Activated naive CD4-positive, alpha-beta T cell treated with anti-CD3 and anti-CD28 coated beads, Interleukin-2, amount 50 U/mL, for 72 hours (primary cell): ENCODE measurements around the gene BBS9. TPM values are rescaled to one million over a fixed set of nuclear protein-coding genes. Genes with fewer than 3 reads are reported as not detected.

Experiments
- ATAC-seq, 2 donors: fragments of 150-1000 bp; cut with Tn5 transposase; 2 replicates each; pipeline ENCODE4 v1.10.0; 2021; ENCODE audit warnings: mild to moderate bottlenecking in 2 of 2, moderate library complexity in 2 of 2
- DNase-seq, 2 donors: peaks; one replicate each; pipeline ENCODE4 v3.0.0; 2021 to 2022; ENCODE audit warnings: low spot score in 2 of 2
- H3K27ac Mint-ChIP-seq, 2 donors: one replicate each; pipeline ENCODE4 v1.8.0; 2022; ENCODE audit warnings: mild to moderate bottlenecking in 2 of 2, mixed read lengths in 2 of 2
- H3K36me3 Mint-ChIP-seq, 2 donors: one replicate each; pipeline ENCODE4 v1.8.0; 2022; ENCODE audit warnings: mixed read lengths in 2 of 2
- H3K9me3 Mint-ChIP-seq, 2 donors: one replicate each; pipeline ENCODE4 v1.8.0; 2022; ENCODE audit warnings: mixed read lengths in 2 of 2
- total RNA-seq, 2 donors: library from RNA; stranded (reverse); gene quantifications; one replicate each; pipeline ENCODE4 v1.2.3, GENCODE V29; 2022

BBS9 gene
- total RNA-seq, 2 donors from 2014 or later, result 9.6 to 14.4 TPM

DNA sequence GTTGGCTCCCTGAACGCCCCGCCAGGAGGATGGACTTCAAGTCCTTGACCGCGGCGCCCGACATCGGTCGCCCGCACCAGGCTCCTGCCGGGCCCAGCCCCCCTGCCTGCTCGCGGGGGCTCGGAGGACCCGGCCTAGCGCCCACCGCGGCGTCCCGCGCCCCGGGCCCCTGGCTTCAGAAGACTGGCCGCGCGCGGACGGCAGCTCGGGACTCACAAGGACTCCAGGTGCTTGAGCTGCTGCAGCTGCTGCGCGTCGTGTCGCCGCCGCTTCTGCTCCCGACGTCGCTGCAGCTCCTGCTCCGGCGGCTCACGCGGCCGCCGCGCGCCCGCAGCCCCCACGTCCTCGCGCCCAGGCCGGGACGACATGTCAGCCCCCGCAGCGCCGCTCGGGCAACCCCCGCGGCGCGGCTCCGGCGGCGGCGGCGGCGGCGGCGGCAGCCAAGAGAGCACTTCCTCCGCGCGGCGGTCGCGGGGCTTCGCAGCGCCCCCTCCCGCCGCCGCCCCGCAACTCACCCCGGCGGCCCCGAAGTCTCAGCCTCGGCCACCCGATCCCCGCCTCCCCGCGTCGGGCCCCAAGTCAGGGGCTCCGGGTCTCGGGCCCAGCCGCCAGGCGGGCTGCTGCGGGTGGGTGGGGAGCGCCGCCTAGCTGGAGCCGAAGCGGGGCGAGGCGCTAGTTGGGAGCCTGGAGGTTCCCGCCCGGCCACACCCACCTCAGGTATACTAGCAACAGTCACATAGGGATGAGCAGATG lies 20.2 kb upstream of the BBS9 start, which contains the start of gene RP9:
Gene RP9 (minus strand): TSS at position 400 of the 753 bp plus-strand sequence. CDS start 32 bp downstream, at position 368.
- peak; percentile 86 to 94 for ATAC-seq
- peak; percentile 79 to 81 for DNase-seq
- Mint-ChIP-seq H3K36me3 (no peaks in the 10 kb centered on the region), H3K27ac (peak within 1 kb of the TSS; percentile 50 to 89), H3K9me3 (no peaks in the 10 kb centered on the region)

DNA sequence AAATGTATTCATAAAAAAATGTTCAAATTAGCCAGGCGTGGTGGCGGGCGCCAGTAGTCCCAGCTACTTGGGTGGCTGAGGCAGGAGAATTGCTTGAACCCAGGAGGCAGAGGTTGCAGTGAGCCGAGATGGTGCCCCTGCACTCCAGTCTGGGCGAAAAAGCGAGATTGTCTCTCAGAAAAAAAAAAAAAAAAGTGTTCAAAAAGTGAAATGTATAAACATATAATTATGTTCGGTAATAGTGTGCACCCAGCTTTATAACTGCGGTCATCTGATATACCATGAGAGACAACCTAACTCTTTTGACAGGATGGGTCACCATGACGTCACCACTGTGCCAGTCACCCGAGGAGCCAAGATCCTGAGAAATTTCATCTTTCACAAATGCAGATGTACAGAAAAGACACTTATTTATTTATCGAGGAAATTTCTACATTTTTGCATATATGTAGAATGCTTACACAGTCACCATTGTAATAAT lies 19.6 kb upstream of the BBS9 start:
- no peaks in the 10 kb centered on the region for H3K36me3 Mint-ChIP-seq
- no peak overlapping the region for H3K27ac Mint-ChIP-seq
- ATAC-seq, result peak in 1 of 2 donors; percentile 25
- no peak for DNase-seq
- no peaks in the 10 kb centered on the region for H3K9me3 Mint-ChIP-seq

DNA sequence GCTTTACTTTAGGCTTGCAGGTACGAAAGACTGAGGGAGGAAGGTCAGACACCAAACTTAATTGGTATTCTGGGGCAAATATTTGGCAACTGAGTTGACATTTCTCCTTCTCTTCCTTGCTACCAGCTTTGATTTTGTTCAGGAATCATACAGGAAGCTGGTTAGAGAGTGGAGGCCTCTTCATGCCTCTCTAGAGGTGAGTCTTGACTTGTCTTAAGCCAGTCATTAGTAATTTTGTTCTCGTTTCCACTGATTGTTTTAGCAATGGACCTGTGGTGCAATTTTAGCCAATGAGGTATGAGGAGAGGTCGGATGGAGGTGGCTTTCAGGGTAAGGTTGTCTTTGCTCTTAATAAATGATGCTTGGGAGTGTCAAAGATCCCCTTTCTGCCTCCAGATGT lies 17.8 kb upstream of the BBS9 start:
- Mint-ChIP-seq H3K9me3 (no peaks in the 10 kb centered on the region), H3K36me3 (no peaks in the 10 kb centered on the region), H3K27ac (no peak overlapping the region)
- ATAC-seq, result no peak
- DNase-seq, result no peak

DNA sequence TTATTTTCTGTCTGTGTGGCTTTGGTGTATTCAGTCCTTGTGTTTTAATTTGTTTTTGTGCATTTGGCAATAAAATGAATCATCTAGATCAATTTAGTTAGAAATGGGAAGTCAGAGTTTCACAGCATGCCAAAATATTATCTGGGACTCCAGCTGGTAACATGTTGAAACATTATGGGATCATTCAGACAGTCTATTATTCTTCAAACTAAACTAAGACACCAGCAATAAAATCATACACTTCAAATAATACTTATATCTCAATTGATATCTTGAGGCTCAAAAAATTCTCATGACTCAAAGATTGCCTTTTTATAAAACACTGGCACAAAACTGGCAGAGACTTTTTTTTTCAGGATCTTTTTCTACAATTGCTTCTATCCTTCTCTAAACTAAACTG lies 14.4 kb upstream of the BBS9 start:
- DNase-seq (no peak), ATAC-seq (no peak)
- peaks cover 6 to 7% of the 10 kb centered on the region in 2 donors for H3K36me3 Mint-ChIP-seq

DNA sequence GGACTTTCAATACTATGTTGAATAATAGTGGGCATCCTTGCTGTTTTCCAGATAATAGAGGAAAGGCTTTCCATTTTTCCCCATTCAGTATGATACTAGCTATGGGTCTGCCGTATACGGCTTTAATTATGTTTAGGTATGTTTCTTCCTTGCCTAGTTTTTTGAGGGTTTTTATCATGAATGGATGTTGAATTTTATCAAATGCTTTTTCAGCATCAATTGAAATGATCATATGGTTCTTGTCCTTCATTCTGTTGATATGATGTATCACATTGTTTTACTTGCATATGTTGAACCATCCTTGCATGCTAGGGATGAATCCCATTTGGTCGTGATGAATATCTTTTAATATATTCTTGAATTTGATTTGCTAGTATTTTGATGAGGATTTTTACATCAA lies 11.0 kb upstream of the BBS9 start:
- peaks cover 6 to 7% of the 10 kb centered on the region in 2 donors for H3K36me3 Mint-ChIP-seq
- no peak overlapping the region for H3K27ac Mint-ChIP-seq
- peaks cover 4 to 10% of the 10 kb centered on the region in 2 donors for H3K9me3 Mint-ChIP-seq
- no peak for DNase-seq
- ATAC-seq, result no peak

More for the DNA sequence above, 14.4 kb upstream of the BBS9 start:
- no peak overlapping the region for H3K27ac Mint-ChIP-seq
- peaks cover 4 to 5% of the 10 kb centered on the region in 2 donors for H3K9me3 Mint-ChIP-seq

DNA sequence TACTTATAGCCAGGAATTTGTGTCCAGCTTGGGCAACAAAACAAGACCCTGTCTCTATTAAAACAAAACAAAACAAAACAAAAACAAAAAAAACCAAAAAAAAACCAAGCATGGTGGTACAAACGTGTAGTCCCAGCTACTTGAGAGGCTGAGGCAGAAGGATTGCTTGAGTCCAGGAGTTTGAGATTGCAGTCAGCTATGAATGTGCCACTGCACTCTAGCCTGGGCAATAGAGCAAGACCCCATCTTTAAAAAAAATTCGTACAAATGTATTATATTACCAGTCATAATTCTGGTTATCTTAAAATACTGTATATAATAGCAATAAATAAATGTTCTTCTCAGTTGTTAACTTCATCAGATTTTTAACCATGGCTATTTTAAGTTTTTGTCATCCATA lies 2.3 kb upstream of the BBS9 start:
- DNase-seq (no peak), ATAC-seq (no peak)
- peaks cover 0 to 8% of the 10 kb centered on the region in 2 donors for H3K36me3 Mint-ChIP-seq
- no peaks in the 10 kb centered on the region for H3K9me3 Mint-ChIP-seq
- H3K27ac Mint-ChIP-seq, result no peak overlapping the region

DNA sequence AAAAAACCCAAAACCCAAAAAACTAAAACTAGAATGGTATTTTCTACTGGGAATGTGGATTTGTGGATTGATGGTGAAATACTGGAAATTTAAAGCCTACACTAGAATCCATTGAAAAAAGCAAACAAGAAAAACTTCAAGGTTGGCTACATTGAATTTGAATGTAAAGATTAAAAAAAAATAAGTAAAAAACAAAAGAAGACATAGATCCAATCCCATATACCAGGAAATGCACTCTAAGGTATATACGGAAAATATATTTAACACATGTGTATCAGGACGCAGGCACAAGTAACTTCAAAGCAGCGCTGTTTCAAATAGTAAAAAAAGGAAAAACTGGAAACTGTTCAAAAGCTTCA lies 754 bp upstream of the BBS9 start:
- H3K9me3 Mint-ChIP-seq, result no peaks in the 10 kb centered on the region
- no peak for DNase-seq
- ATAC-seq, result no peak
- H3K27ac Mint-ChIP-seq, result peak overlapping the region in 1 of 2 donors; percentile 83
- H3K36me3 Mint-ChIP-seq, result peaks cover 5 to 8% of the 10 kb centered on the region in 2 donors

DNA sequence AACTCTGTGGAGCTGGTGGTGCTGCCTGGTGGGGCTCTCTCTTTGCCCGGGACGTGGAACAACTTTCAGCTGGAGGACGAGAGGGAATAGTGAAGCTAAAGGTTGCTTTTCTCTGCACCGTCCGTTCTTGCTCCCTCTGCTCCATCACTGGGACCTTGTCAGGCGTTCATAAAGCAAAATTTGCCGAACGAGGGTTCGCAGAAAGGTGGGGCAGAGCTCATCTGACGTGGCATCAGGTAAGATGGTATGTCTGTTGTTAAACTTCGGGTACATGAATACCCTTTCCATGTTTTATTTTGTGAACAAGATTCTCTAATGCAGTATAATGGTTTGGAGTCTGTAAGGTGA lies 416 bp downstream of the BBS9 start:
- no peak for ATAC-seq
- DNase-seq, result no peak
- H3K27ac Mint-ChIP-seq, result peak overlapping the region; percentile 83 to 97
- H3K36me3 Mint-ChIP-seq, result peaks cover 8 to 9% of the 10 kb centered on the region in 2 donors
- peaks cover 0 to 3% of the 10 kb centered on the region in 2 donors for H3K9me3 Mint-ChIP-seq

DNA sequence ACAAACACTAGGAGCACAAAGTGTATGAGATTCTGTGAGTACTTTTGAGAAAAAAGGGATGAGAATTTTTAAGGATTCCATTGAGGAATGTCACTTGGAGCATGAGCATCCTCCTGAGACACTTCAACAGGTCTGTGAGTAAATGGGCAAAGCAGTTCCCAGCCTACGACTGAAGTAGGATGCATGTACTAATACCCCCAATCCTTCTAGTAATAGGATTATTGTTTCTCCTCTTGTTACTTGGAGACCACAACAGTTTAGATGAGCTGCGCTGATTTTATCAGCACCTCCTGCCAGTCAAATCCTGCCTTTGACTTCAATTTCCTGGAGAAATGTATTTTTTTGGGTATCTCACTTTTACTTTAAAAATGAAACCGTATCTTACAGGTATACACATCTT lies 820 bp downstream of the BBS9 start:
- no peak for DNase-seq

DNA sequence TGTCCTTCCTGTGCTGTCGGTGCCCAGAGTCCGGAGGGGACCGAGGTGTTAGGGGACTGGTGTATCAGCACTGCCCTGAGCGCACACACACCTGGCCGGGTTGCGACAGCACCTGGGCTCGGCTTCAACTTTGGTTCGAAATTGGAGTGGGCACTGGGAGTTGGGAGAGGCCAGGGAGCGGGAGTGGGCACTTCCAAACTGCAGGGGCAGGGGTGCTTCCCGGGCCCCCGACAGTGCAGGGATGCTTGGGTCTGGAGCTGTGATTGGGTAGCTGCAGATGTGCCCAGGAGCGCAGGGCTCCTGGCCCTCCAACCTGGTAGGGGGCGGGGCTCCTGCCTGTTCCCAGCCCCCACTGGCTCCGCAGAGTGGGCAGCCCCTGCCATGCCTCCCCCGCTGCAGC lies 7.7 kb downstream of the BBS9 start:
- Mint-ChIP-seq H3K9me3 (peaks cover 0 to 15% of the 10 kb centered on the region in 2 donors), H3K36me3 (peaks cover 0 to 25% of the 10 kb centered on the region in 2 donors), H3K27ac (no peak overlapping the region)
- DNase-seq (no peak), ATAC-seq (no peak)

More for the DNA sequence above, 820 bp downstream of the BBS9 start:
- peaks cover 8 to 13% of the 10 kb centered on the region in 2 donors for H3K36me3 Mint-ChIP-seq
- peaks cover 0 to 7% of the 10 kb centered on the region in 2 donors for H3K9me3 Mint-ChIP-seq
- H3K27ac Mint-ChIP-seq, result peak overlapping the region; percentile 83 to 97
- no peak for ATAC-seq

DNA sequence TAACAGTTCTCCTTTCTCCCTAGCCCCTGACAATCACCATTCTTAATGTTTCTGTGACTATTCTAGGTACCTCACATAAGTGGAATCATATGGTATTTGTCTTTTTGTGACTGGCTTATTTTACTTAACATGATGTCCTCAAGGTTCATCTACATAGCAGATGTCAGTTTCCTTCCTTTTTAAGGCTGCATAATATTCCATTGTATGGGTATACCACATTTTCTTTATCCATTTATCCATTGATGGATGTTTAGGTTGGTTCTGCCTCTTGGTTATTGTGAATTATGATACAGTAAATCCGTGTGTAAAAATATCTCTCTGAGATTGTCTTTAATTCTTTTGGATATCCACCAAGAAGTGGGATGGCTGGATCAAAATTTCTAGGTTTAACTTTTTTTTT lies 13.2 kb downstream of the BBS9 start:
- peaks cover 3 to 4% of the 10 kb centered on the region in 2 donors for H3K9me3 Mint-ChIP-seq
- peaks cover 7 to 14% of the 10 kb centered on the region in 2 donors for H3K36me3 Mint-ChIP-seq

DNA sequence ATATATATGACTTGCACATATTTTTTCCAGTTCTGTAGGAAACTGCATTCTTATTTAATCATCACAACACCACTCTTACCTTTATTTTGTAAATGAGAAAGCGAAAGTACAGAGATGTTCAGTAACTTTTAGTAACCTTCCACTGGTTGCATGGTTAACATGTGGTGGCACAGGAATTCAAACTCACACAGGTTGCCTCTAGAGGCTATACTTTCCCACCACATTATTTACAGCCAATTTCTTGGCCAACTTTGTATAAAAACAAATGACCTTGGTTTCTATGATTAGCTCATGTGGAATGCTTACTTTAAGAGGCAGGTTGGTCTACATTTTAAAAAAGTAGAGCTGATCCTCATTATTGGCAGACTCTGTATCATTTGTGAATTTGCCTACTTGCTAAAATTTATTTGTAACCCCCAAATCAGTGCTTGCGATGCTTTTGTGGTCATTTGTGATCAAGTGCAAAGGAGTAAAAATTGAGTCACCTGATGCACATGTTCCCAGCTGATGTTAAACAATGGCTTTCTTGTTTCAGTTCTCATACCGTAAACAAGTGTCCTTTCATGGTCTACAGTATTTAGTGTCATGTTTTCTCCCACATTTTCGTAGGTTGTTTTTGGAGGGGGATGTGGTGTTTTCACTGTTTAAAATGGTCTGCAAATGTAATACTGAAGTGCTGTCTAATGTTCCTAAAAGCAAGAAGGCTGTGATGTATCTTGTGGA lies 14.8 kb downstream of the BBS9 start:
- Mint-ChIP-seq H3K9me3 (peaks cover 3 to 4% of the 10 kb centered on the region in 2 donors), H3K36me3 (peaks cover 7 to 14% of the 10 kb centered on the region in 2 donors), H3K27ac (no peak overlapping the region)
- no peak for DNase-seq
- ATAC-seq, result no peak

More for the DNA sequence above, 13.2 kb downstream of the BBS9 start:
- no peak for ATAC-seq
- DNase-seq, result no peak
- H3K27ac Mint-ChIP-seq, result no peak overlapping the region

DNA sequence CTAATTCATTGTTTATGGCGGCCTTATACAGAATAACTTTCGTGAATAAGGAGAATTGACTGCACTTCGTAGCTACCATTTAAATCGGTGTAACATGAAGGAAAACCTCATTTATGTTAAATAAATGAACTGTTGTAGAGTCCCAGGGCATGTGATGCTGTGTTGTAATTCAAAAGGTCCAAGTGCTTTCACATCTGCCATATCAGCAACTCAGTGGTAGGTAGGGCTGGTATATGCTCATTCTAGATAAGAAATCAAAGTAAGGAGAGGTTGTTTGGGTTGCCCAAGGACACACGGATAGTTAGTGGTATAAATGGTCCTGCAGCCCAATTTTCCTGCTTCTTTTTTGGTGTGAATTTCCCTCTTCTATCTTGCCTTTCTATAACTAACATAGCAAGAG lies 15.8 kb downstream of the BBS9 start:
- Mint-ChIP-seq H3K36me3 (peaks cover 7 to 14% of the 10 kb centered on the region in 2 donors), H3K9me3 (peaks cover 3% of the 10 kb centered on the region in 2 donors), H3K27ac (no peak overlapping the region)
- DNase-seq (no peak), ATAC-seq (no peak)

DNA sequence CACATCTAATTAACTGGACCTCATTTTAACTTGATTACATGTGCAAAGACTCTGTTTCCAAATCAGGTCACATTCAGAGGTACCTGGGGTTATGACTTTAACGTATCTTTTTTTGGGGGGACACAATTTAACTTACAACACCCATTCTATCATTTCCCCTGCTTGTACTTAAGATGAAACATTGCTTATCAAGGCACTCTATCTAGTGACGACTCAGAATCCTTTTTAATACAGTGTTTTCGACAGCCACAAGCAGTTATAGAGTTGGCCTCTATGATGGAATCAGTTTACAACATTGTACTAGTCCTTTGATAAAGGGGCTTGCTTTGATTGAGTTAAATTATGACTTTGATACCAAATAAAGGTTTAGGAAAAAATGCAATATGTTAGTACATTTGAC lies 22.7 kb downstream of the BBS9 start:
- Mint-ChIP-seq H3K9me3 (no peaks in the 10 kb centered on the region), H3K27ac (no peak overlapping the region), H3K36me3 (no peaks in the 10 kb centered on the region)
- no peak for ATAC-seq
- no peak for DNase-seq

DNA sequence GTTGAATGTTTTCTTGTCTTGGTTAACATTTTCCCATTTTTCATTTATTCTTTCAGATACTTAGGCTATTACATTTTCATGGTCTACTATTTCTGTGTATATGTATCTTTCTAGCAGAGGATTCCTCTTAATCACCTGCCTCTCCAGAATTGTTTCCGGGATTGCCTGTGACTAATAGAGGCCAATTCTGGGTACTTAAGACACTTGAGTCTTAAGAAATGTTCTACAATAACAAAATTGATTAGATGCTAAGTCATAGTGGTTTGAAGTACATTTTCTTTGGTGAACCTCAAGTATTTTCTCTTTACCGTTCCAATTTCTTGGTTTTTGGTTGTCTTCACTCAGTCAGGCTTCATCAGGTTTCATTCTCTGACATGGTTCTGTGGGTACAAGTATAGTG lies 26.4 kb downstream of the BBS9 start:
- Mint-ChIP-seq H3K27ac (no peak overlapping the region), H3K9me3 (no peaks in the 10 kb centered on the region), H3K36me3 (no peaks in the 10 kb centered on the region)
- DNase-seq, result no peak
- no peak for ATAC-seq

DNA sequence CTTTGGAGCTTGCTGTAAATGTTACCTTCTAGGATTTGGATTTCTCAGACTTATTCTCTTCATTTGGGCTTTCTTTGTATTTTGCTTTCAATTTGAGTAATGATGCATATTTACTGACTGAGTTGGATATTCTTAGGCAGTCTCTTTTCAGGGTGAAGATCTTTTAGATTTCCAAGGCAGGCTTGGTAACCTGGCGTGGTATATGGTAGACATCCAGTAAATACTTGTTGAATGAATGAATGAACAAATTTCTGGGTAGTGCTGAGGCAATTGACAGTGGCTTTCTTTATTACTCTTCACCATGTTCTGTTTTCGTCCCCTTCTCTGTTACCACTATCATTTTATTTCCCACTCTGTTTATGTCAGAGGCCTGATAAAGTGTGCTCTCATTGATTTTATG lies 27.1 kb downstream of the BBS9 start:
- DNase-seq, result no peak

DNA sequence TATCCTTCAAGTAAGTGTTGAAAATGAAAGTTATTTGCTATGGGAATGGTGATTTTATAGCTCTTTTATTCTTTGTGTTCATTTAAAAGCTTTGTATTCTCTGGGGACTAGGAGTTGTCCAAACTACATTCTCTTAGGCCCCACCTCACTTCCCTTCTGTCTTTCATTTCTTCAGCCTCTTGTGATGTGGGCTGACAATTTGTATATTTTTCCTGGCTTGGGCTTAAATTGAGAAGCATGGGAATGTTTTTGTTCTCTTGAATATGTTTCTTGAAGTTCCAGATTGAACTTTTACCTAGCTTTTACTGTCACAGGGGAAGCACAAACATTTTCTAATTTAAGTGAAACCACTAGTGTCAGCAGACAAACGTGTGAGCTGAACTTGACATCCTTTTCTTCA lies 27.9 kb downstream of the BBS9 start:
- H3K9me3 Mint-ChIP-seq, result no peaks in the 10 kb centered on the region
- ATAC-seq (no peak), DNase-seq (no peak)
- H3K27ac Mint-ChIP-seq, result no peak overlapping the region
- H3K36me3 Mint-ChIP-seq, result no peaks in the 10 kb centered on the region

More for the DNA sequence above, 27.1 kb downstream of the BBS9 start:
- Mint-ChIP-seq H3K36me3 (no peaks in the 10 kb centered on the region), H3K9me3 (no peaks in the 10 kb centered on the region), H3K27ac (no peak overlapping the region)
- no peak for ATAC-seq
